OCI-LY7 (cell line): ENCODE results near the gene ZSCAN5C.

ENCODE experiments used
- CTCF ChIP-seq: fragments of 200-600 bp; sonication (generic); conservative IDR thresholded peaks from 2 replicates; pipeline ENCODE4 v1.5.1; 2014; ENCODE audit warnings: mild to moderate bottlenecking, antibody characterized with exemption, low read length, moderate library complexity, mixed read lengths
- EZH2phosphoT487 ChIP-seq: fragments of 200-600 bp; sonication (generic); IDR thresholded peaks from 2 replicates; pipeline ENCODE4 v1.6.1; 2018; ENCODE audit warnings: low read depth, borderline replicate concordance, mild to moderate bottlenecking, mixed run types, antibody characterized with exemption, low read length, moderate library complexity, mixed read lengths

- TF ChIP-seq CTCF (no peak), EZH2phosphoT487 (no peak)
Measured at GRCh38 chr19:56167064-56167578, 35.0 kb upstream of the ZSCAN5C start.
